HG03097 (cell line): Measurements from ENCODE around the gene TMEM222.

Source experiments
- ATAC-seq: cut with Tn5 transposase; IDR thresholded peaks from one replicate; pipeline ENCODE4 v1.9.1; 2021; ENCODE audit not compliant: unreplicated experiment, low FRiP score

The TMEM222 gene

DNA sequence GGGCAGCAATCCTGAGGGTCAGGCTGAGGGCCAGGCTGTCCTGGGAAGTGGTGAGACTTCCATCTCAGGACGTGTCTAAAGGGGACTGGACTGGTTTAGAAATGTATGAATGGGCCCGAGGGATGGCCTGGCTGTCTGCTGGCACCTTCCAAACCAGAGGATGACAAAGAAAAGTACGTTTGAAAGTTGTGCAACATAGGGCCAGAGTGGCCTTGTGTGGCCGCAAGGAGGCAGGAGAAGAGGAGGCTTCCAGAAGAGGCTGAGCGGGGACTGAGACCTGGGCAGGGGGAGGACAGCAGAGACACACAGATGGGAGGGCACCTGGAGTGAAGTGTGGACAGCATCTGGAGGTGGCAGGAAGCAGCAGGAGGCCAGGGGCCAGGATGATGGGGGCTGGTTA, 17.2 kb downstream of the TMEM222 start:
- ATAC-seq = no peak

DNA sequence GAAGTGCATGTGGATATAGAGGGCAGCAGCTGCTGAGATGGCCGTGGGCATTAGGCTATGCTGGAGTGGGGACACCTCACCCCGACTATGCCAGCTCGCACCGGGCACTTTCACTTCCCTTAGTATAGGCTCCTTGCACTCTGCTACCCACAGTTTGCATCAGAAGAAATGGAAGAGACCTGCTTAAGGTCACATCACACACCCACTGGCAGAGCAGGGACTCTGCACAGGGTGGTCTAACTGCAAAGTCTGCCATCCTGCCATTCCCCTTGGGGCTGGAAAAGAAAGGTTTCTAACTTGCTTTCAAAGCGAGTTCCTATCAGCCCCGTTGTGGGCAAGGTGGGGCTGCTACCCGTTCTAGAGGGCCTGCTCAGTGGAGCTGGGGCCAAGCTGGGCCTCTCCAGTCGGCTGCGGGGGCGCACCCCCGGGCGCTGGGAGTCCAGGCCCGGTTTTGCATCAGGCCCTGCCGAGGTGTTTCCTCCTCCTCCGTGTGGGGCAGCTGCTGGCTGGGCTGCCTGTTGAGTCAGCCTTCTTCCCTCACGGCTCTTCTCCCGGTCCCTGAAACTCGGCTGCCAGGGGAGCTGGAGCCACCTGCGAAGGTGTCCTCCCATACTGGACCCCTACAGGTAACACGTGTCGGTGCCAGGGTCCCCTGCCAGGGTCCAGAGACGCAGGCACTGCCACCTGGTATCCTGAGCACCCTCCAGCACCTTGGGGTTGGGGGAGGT, 19.7 kb downstream of the TMEM222 start, which contains the start of gene SYTL1:
Gene SYTL1, plus strand, starts transcription at position 498 of the 728 bp plus-strand sequence. CDS start 3,313 bp downstream, outside the sequence.
- no peak for ATAC-seq

DNA sequence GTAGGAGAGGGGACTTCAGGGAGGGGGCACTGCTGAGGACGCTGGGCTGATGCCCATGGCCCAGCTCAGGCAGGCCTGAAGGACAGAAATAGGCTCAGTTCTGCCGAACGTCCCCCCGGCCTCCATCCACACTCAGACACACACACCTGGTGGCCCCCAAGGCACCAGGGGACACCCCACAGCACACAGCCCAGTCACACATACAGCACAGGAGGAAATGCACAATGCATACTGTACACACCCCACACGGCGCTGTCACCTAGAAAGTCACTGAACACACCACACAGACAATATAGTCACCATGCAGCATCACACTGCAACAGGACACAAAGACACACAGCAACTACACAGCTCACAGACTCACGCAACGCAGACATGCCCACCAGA, 20.4 kb downstream of the TMEM222 start:
- ATAC-seq = no peak

GRCh38 chr1:27342778-27343638, 21.0 kb downstream of the TMEM222 start:
- no peak for ATAC-seq

DNA sequence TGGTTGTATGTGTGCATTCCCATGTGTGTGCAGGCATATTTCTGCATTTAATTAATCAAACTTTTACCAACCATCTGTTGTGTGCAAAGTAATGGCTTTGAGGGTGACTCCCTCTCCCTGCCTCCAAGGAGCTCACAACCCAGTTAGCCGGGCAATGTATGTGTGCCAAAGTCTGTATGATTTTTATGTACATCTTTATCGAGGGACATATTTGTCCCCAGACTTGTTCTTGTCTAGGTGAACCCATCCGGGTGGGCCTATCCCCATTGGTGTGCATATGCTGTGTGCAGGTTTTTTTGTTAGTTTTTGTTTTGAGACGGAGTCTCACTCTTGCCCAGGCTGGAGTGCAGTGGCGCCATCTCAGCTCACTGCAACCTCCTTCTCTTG, 21.7 kb downstream of the TMEM222 start:
- no peak for ATAC-seq

GRCh38 chr1:27345272-27345671, 23.3 kb downstream of the TMEM222 start:
- ATAC-seq = no peak

DNA sequence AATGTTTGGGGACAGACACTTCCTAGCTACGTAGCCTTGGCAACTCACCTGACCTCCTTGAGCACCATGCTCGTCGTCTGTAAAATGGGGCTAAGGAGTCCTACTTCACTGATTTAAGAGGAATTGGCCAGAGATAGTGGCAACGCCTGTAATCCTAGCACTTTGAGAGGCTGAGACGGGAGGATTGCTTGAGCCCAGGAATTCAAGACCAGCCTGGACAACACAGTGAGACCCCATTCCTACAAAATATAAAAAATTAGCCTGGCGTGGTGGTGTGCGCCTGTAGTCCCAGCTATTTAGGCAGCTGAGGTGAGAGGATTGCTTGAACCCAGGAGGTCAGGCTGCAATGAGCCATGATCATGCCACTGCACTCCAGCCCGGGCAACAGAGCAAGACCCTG, 24.4 kb downstream of the TMEM222 start:
- ATAC-seq = no peak

- ATAC-seq = no peak
These were observed 25.1 kb downstream of the TMEM222 start for GRCh38 chr1:27346991-27347624.

GRCh38 chr1:27348861-27349783, 27.2 kb downstream of the TMEM222 start:
- no peak for ATAC-seq

GRCh38 chr1:27349784-27350662, 28.1 kb downstream of the TMEM222 start:
- ATAC-seq = no peak

GRCh38 chr1:27350663-27351540, 28.9 kb downstream of the TMEM222 start:
- no peak for ATAC-seq

DNA sequence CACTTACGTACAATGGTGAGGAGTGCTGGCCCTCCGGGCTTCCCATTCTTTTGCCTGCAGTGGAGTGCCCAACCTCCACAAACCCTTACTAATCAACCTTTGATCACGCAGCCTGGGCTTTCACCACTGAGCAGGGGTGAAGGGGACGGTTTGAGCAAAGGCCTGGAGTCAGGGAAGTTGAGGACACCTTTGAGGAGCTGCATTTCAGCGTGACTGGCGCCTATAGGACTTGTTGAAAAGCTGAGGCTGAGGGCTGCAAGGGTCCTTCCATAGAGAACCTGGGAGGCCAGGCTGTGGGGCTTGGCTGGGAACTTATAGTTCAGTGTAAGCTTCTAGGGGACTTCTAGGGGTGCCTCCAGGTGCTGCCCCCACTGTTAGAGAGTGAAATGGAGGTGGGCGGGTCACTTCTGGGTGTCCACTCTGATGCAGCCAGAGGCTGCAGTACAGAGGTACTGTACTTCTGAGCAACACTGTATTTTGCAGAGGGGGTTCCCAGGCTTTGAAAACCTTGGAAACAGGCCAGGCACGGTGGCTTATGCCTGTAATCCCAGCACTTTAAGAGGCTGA, 29.7 kb downstream of the TMEM222 start:
- no peak for ATAC-seq

- no peak for ATAC-seq
These were observed 31.2 kb downstream of the TMEM222 start for GRCh38 chr1:27353166-27353565.

- no peak for ATAC-seq
These were observed 31.7 kb downstream of the TMEM222 start for GRCh38 chr1:27353629-27354028.

GRCh38 chr1:27355683-27356082, 33.7 kb downstream of the TMEM222 start:
- no peak for ATAC-seq

DNA sequence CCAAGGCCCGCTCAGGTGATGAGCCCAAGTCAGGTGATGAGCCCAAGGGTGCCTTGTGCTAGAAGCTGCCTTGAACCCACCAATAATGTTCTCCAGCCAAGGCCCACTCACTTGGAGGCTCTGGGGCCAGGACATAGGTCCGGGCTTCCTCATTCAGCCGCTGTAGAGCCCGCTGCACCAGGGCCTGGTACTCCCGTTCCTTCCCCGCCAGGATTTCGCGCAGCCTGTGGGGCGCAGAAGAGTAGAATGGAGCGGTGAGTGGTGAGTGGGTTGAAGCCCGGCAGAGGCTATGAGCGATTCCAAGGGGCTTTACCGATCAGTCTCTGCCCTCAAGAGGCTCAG, 34.3 kb downstream of the TMEM222 start:
- ATAC-seq = no peak

GRCh38 chr1:27356619-27357280, 34.8 kb downstream of the TMEM222 start:
- ATAC-seq = no peak
